NCI-H2081 treated with DMSO at 0.1 percent for 48 hours (cell line): ENCODE results near the gene SLC25A15.
"Not testable (repeated sequence)": the region's sequence is repeated elsewhere in the genome, so short reads cannot be mapped to it uniquely, and the experiment has no call there.

Source experiments
- DNase-seq: peaks from one replicate; lab custom pipeline; 2025; lab: John Stamatoyannopoulos, UW

Gene SLC25A15

DNA sequence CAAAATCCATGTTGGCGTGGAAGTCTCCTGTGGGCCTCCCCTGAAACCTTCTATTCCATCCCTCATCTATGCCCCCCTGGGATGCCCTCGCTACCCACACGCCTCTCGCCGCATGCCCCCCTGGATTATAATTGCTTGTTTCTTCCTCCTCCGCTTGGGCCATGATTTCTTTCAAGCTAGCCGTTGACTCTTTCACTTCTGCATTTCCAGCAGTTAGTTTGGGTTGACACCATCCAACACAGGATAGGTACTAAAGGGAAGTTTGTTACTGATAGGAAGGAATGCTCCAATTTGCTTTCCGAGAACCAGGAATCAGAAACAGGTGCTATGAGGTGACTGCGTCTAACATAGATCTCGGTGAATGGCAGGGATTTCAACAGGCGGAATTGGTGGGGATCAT is 7.7 kb upstream of the SLC25A15 start:
- DNase-seq = no peak

DNA sequence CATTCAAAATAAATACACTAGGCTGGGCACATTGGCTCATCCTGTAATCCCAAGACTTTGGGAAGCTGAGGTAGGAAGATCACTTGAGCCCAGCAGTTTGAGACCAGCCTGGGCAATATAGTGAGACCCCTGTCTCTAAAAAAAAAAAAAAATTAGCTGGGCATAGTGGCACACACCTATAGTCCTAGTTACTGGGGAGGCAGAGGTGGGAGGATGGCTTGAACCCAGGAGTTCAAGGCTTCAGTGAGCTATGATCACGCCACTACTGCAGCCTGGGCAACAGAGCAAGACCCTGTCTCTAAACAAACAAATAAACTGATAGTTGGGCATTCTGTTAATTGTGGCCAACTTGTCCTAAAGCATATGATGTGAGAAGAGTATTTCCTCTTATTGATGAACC is 6.4 kb upstream of the SLC25A15 start:
- DNase-seq = not testable (repeated sequence)

DNA sequence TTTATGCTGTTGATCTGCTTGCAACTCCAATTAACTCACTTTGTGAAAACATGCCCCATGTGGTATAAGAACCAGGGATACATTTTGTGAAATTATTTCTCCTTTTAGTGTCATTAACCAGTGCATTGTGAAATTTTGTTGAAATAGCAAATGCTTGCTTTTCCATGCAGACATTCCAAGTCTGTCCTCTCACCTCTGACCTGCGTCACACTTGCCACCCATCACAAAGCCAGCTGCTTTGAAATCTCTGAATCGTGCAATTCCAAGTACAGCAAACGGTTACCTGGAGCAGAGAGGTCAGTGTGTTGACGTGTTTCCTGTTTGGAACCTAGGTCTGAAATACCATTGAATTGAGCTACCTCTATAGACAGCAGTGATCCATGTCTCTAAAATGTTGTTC is 4.9 kb upstream of the SLC25A15 start:
- no peak for DNase-seq

DNA sequence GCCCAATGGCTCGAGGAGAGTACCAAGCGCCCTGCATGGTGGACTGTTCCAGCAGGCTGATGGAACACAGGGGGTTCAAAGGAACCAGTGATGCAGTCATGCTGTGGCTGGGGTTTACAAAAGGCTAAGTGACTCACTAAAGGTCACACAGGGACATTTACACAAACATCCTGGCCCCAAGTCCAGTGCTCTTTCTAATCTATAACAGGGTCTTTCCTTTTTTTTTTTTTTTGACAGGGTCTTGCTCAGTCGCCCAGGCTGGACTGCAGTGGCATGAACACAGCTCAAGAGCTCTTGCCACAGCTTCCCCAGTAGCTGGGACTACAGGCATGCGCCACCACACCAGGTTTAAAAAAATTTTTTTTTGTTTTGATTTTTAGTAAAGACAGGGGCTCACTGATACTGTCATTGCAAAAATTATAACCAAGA is 2.8 kb upstream of the SLC25A15 start:
- no peak for DNase-seq

DNA sequence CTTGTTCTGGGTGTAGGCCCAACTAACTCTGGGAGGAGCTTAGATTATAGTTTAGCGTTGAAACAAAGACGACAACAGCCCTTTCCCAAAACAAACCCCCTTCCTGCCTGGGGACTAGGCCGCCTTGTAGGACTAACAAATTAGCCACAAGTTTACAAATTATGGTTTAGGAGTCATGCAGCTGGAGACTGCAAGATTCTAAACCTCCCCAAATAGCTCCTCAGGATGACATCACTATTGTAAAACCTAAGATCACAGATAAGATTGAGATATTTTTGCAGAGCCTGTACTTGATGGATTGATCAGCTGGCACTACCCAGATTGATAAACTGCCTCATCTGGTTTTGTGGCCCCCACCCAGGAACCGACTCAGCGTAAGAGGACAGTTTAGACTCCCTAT is 2.3 kb upstream of the SLC25A15 start:
- DNase-seq = no peak

DNA sequence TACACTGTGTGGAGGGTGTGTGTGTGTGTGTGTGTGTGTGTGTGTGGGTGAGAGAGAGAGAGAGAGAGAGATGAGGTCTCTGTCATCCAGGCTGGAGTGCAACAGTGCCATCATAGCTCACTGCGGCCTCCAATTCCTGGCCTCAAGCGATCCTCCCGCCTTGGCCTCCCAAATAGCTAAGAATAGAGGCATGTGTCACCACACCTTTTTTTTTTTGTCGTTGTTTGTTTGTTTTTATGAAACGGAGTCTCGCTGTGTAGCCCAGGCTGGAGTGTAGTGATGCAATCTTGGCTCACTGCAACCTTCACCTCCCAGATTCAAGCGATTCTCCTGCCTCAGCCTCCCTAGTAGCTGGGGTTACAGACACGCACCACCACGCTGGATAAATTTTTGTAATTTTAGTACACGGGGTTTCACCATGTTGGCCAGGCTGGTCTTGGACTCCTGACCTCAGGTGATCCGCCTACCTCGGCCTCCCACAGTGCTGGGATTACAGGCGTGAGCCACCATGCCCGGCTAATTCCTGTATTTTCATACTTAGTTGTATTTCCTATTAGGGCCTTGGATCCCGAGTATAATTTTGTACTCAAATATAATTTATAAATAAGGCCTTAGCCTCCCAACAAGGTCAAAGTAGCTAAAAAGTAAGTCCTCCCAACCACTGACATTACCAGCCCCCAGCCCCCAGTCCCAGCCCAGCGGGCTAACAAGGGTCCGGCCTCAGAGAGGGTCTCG is 704 bp upstream of the SLC25A15 start:
- not testable (repeated sequence) for DNase-seq

DNA sequence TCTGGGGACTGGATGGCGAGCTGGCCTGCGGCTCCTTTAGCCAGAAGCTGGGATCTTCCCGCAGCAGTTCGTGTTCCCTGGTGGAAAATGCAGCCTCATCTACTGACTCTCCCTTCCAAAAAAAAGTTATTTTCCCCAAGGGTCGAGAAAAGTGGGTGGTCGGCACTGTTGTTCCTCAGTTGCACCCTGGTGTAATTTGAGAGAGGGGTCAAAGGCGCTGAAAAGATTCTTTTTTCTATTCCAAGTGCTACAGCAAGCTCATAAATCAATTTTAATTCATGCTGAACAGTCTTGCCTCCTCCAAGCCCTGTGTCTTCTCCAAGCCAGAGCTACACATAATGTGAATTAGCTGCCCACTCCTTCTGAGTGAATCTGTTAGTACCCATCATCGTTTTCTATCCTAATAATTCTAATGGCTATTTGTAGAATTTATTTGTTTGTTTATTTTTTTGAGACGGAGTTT is 774 bp downstream of the SLC25A15 start:
- DNase-seq = no peak

DNA sequence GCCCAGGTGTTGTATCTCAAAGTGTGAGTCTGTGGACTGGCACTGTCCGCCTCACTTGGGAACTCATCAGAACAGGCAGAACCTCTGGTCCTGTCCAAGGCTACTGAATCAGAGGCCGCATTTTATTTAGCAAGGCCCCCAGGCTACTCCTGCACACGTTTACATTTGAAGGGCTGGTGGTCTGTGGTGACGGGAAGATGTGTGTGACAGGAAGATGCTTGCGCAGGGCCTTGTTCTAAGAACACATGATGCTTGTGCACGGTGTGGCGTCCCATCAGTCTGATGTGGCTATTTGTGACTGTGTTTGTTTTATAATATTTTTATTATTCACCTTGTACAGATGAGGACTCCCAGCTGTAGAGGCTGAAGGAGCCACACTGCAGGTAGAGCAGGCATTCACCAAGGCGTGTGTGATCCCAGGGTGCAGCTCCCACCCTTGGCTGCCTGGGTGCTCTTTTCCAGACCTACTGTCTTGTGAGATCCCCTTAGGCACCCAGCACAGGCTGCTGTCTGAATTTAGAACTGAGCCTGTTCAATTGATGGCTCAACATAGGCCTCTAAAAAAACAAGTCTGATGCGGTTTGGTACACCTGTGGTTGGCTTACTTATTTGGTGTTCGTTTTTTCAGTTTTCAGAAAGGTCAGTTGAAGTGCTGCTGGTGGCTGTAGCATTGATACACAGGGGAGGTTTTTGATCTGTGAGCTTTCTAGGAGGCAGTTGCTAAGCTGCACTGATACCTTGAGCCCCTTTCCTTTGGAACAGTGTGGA is 3.1 kb downstream of the SLC25A15 start:
- no peak for DNase-seq

DNA sequence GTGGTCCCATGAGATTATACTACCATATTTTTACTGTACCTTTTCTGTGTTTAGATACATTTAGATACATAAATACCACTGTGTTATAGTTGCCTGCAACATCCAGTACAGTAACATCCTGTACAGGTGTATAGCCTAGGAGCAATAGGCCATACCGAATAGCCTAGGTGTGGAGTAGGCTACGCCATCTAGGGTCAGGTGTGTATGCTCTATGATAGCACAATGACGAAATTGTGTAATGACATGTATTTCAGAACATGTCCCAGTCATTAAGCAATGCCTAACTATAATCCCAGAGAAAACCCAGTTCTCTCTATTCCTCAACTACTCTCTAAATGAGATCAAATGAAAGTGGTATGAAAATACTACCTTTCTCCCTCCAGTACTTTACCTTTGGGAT is 3.9 kb downstream of the SLC25A15 start:
- DNase-seq = no peak

DNA sequence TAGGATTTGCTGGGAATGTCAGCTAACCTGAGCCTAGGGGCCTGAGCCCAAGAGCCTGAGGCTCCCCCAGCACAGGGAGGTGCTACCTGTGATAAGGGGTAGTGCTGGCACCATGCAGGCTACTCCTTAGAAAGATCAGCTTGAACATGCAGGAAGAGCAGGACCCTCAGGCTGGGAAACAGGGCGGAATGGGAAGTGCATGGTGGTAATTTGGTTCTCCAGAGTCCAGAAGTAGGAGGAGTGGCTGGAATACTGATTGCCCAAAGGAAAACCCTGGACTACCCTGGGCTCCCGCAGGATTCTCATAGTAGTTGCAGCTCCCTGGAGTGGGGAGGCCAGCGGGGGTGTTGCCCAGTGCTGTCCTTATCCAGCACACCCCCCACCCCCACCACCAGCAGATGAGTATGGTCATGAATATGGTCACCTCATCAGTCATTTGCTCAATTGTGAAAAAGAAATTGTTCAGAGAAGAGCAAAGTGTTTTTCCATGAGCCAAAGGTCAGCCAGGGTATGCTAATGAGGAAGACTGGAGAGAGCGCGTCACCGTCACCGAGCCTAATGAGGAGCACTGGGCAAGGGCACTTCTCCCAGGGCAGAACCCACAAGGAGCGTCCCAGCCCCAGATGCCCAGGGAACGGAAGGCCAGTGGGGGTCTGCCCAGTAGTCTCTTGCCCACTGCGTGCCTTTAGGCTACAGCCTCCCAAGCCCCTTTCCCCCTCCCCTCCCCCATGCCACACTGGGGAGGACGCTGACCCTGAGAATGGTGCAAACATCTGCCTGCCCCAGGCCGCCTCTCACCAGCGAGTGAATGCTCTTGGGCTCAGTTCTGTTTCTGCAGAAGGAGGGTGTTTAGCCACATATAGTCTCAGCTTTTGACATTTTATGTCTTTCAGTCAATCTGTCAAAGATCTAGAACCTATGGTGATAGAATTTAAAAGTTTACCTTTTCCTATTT is 5.3 kb downstream of the SLC25A15 start:
- no peak for DNase-seq

DNA sequence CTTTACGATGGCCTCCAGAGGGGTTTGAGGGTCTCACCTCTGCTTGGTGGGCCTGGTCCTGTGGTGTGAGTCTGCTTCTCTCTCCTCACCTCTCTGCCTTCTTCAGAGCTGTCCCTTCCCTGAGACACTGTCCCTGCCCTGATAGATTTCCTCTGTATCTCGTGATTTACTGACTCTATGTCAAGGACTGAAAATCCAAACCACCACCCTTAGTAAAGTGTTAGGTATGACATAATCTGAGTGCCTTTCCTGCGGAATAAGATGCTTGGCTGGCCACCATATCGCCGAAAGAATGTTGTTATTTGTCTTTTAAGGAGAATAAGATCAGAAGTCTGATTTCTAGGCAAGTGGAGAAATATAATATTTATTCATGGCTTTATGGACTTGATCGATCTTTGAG is 7.2 kb downstream of the SLC25A15 start:
- DNase-seq = no peak

DNA sequence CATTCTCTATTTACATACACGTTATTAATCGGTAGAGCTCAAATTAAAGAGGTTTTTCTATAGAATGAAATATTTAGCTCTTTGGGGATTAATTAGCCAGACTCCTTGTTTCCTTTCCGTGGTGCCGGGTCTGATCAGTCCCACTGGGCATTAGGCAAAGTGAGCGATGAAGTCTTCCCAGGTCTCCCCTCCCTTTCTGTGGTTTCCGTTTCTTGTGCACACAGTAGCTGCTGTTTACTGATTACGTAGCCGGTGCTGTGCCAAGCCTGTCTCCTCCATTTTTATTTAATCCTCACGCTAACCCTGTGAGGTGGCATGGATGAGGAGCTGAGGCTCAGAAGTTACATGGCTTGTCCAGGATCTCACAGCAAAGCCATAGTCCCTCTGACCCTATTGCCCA is 9.0 kb downstream of the SLC25A15 start:
- no peak for DNase-seq

DNA sequence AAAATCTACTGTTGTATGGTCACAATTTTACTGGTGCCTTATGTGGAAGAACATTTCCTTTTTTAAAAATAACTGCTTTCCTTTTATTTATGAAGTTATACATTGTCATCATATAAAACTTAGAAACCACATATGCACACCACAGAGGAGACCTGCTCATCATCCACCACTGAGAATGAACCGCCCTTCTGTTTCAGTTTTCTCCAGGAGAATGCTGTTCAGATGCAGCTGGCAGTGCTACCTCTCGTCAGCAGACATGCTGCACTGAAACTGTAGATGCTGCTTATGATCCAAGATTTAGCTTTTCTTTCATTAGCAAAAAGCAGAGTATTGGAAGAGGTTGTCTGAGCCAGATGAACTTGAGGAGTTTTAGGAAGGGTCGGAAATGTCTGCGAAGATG is 10.1 kb downstream of the SLC25A15 start:
- no peak for DNase-seq

DNA sequence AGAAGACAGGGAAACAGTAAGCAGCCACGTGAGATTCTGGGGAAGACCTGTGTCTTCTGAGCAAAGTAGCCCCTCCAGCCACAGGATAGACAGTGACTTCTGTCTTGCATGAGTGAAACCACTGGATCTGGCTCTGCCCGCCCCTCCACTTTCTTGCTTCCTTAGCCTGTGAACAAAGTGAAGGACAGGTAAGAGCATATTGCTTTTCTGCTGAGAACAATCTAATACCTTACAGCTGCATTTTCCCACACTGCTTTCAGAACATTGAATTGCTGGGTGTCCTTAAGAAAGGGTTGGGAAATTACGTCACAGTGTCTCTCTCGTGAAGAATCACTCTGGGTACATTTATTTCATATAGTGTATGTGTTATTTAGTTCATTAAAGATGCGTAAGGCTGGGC is 11.1 kb downstream of the SLC25A15 start:
- DNase-seq = no peak

DNA sequence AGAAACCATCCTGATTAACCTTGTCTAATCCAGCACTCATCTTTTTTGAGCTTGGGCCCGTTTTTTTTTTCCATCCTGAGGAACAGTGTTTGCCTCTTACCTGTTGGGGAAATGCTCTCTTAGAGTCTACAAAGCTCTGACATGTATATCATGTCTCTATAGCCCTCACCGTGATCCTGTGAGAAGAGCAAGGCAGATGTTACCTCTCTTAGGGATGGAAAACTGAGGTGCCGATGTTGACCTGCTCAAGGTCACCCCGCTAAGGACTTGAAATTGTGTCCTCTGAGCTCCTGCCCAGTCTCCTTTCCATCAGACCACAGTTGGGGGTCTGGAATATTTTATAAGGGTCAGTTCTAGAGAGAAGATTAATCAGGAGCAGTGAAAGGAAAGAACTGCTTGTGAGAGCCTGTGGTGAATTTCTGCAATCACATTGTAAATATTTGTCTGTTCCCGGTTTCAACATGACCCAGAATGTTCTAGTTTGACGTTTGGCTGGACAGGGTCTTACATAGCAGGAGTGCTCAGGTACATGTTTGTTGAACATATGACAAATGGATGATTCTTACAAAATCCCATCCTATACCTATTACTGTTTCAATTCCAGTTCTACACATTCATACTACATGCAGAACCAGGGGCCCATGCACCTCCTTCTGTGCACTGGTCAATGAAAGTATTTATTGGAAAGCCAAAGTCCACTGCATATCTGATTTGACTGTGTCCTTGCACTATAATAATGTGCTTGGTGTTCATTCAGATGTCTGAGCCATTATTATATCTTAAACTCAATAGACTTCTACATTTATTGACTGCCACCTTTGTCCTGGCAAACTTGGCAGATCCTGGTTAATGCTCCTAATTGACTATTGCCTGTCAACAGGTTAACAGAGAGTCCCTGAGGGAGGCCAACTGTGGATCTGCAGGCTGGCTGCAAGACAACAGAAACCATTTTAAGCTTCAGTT is 12.1 kb downstream of the SLC25A15 start:
- DNase-seq = no peak

DNA sequence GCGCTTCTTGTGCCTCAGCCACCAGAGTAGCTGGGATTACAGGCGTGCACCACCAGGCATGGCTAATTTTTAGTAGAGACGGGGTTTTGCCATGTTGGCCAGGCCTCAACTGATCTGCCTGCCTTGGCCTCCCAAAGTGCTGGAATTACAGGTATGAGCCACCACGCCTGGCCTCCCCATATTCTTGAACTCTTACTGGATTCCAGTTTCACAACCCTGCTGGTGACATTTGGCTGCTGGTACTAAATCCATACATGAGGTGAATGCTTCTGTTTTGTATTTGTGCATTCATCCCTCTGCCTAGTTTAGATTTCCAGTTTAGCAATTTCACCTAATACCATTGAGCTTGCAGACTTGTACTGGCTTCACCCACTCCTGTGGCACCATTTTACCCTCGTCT is 13.9 kb downstream of the SLC25A15 start:
- no peak for DNase-seq

DNA sequence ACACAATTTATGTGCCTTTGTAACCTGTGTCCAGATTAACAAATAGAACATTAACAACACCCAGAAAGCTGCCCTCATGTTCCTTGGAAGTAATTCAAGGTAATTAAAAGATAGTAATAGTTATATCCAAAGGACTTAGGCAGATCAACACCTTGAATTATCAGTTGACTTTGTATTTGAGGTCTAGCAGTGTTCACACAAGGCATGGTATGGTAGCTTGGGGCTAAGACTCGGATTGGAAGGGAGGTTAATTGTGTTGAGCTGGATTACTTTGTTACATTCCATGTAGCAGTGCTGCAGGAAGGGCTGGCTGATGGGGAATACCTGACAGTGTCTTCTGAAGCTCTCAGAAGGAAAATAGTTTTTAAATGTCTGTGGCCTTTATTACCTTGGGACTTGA is 16.8 kb downstream of the SLC25A15 start:
- DNase-seq = no peak

DNA sequence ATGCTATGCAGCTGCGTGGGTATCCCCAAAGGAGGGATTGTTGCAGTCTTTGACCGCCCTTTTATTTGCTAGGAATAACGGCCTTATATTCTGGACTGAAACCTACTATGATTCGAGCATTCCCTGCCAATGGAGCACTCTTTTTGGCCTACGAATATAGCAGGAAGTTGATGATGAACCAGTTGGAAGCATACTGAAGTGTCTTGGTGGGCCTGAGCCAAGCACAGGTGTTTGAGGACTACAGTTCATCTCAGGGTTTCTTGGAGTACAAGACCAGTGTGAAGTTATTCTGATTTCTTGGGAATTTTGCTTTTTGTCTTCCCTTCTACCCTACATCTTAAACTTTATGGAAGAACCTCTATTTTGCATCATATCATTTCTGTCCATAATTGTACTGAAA is 20.1 kb downstream of the SLC25A15 start:
- no peak for DNase-seq

DNA sequence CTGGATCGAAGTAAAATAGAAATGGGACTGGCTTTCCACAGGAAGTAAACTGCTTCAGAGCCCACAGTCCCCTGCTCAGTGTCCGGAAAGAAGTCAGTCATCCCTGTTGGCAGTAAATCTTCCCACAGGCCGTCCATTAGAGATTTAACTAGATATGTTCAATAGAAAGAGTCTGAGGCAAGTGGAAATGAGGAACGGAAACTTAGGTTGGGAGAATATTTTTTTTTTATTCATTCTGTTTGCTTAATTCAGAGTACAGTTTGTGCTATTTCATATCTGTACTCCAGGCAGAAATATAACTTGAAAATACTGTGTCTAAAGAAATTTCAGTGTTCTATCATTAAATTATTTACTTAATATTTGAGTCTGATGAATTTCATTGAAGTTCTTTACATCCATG is 22.7 kb downstream of the SLC25A15 start:
- no peak for DNase-seq

DNA sequence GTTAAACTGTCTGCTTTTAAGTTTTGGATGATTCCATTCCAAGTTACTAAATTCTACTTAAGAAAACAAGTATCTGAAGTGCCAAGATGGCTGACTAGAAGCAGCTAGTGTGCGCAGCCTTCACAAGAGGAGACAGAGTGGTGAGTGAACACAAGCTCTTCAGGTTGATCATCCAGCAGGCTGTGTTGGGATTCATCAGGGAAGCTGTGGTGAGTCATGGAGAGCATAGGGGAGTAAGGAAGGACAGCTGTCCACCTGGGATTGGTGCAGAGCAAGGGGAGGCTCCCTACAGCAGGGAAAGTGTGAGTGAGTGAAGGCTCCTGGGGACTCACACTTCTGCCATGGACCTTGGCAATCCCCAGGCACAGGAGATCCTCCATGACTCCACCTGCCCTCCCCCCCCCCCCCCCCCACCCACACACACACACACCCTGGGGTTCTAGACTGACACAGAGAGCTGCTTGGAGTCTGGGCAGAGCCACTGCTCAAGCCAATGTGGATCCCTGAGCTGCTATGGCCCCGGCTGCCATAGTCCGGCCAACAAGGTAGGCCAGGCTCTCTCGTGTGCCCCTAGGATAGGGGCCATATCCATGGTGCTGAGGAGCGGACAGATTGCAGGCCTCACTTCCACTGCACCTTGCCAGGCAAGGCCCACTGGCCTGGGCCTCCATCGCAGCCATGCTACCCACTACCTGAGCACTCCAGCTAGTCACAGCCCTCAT is 23.5 kb downstream of the SLC25A15 start:
- DNase-seq = no peak
